Right renal cortex interstitium (tissue), 3 donors: ENCODE results near the gene DBN1. TPM values are rescaled to one million over a fixed set of nuclear protein-coding genes. Genes with fewer than 3 reads are reported as not detected.

Experiments used
- DNase-seq, 3 donors: peaks; one replicate each; pipeline ENCODE4 v3.0.0-alpha.2; 2013; ENCODE audit warnings: low read depth in 3 of 3, low spot score in 2 of 3
- polyA plus RNA-seq, 3 donors: library from polyadenylated mRNA; unstranded; fragments of 120-200 nt; gene quantifications; one replicate each; pipeline ENCODE4 v1.2.1, GENCODE V29; 2013; ENCODE audit not compliant: insufficient read length in 3 of 3

DBN1 gene
- polyA plus RNA-seq, 3 donors: 171 to 177 (median 175) TPM

GRCh38 chr5:177475563-177476427 is 2.4 kb upstream of the DBN1 start:
- DNase-seq: no peak

GRCh38 chr5:177474846-177475562 is 1.6 kb upstream of the DBN1 start:
- no peak for DNase-seq

DNA sequence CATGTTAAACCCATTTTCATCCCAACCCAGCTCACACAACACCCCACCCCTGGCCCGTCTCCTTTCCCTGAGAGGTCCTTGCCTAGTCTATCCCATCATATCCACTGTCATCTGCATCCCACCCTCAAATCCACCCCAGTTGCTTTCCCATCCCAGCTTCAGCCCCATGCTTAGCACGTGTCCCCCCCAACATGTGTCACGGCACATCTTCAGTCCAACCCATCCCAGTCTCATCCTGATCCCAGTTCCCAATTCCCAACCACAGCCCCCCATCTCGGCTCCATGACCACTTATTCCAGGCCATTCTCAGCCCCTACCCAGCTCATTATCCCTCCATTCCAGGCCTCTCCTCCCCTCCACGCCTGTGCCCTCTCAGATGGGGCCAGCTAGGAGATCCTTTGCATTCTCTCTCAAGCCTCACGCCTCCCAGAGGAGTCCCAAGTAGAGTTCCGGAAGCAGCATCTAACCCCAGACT is 605 bp upstream of the DBN1 start:
- no peak for DNase-seq

DNA sequence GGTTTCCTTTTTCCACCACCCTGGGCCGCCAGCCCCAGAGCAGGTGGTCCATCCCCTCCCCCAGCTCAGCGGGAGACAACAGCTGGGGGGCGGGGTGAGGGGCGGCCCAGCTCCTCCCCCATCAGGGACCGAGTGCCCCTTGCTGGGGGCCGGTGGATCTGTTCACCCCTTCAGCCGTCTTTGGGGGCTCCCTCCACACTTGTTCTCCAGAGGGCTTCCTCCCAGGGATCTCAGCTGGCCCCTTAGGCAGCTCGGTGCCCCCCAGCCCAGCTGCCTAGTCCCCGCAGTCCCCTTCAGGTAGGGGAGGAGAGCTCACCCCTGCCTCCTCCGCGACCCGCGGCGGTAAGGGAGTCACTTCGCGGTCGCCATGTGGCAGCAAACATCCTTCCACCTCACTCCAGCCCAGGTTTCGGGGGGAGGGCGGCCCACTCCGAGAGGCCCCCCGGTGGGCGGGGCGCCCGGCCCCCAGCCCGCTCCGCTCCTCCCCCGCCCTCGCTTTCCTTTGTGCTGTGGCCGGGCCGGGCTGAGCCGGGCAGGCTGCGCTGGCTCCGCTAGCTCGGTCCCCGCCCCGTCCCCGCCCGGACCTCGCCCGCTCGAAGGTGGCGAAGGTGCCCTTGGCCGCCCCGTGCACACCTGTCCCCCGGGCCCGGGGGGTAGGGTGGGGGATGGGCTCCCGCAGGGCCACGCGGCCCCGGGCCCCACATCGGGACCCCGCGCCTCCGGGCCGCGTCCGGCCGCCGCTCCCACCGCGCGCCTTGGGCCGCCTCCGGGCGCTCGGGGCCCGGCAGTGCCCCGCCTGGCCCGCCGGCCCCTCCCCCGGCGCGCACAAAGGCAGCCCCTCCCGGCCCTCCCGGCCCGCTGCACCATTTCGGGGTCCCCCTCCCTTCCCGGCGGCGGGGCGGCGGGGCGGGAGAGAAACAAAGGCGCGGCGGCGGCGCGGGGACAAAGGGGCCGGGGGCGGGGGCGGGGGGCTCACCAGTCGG is 683 bp downstream of the DBN1 start:
- no peak for DNase-seq

DNA sequence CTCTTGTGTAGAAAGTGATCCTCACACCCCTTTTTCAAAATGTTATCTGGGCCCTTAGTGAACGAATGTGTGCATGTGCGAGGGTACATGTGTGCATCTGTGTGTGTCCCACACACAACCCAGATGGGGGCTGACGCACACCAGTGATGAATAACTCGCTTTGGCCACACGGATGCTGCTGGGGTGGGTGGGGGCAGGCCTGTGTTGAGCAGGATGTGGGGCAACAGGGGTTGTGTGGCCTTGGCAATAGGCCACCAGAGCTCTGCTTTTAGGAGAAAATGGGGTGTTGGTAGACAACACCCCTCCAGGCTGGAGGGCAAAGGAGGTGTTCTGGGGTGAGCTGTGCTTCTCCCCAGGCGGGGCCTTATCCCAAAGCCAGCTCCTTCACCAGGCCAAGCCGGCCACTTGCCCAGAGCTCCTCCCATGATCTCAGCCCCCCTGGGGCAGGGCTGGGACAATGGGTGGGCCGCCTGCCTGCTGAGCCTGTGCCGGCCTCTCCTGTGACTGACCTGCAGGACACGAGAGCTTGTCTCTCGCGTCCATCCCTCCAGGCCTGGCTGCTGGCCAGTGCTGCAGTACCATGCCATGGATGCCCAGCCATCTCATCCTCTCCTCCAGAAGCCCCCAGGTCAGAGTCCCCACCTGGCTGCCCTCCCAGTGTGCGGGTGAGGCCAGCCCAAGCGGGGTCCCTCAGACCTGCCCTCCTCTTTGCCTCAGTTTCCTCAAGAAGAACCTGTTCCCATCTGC is 1.7 kb downstream of the DBN1 start:
- DNase-seq: no peak

- DNase-seq: no peak
Measured at GRCh38 chr5:177470759-177471536, 2.5 kb downstream of the DBN1 start.

DNA sequence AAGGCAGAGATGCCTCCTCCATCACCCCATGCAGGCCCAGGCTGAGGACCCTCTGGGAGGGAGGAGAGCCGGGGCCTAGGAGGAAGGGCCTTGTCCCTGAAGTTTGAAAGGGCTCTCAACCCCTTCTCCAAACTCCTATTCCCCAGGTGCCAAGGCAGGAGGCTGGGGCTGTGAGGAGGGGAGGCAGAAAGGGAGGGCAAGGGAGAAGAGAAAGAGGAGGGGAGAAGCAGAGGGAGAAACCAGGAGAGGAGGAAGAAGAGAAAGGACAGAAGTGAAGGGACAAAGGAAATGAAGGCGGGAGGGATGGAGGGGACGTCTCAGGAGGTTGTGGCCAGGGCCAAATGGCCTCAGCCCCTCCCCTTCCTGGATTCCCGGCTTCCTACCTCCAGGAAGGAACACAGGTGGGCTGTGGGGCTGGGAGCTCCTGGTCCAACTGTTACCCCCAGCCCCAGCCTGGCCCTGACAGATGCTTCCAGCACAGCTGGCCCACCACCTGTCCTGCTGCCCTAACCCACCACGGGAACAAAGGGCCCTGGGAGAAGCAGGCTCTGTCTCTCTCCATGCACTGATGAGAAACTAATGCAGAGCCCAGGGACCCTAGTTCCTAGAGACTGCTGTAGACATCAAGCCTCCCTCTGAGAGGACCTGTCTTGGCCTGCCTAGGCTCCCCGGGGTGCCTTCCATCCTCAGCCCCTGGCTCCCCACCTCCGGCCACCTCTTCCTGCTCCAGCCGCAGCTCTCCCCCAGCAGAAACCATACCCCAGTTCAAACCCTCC is 3.5 kb downstream of the DBN1 start:
- DNase-seq: no peak

DNA sequence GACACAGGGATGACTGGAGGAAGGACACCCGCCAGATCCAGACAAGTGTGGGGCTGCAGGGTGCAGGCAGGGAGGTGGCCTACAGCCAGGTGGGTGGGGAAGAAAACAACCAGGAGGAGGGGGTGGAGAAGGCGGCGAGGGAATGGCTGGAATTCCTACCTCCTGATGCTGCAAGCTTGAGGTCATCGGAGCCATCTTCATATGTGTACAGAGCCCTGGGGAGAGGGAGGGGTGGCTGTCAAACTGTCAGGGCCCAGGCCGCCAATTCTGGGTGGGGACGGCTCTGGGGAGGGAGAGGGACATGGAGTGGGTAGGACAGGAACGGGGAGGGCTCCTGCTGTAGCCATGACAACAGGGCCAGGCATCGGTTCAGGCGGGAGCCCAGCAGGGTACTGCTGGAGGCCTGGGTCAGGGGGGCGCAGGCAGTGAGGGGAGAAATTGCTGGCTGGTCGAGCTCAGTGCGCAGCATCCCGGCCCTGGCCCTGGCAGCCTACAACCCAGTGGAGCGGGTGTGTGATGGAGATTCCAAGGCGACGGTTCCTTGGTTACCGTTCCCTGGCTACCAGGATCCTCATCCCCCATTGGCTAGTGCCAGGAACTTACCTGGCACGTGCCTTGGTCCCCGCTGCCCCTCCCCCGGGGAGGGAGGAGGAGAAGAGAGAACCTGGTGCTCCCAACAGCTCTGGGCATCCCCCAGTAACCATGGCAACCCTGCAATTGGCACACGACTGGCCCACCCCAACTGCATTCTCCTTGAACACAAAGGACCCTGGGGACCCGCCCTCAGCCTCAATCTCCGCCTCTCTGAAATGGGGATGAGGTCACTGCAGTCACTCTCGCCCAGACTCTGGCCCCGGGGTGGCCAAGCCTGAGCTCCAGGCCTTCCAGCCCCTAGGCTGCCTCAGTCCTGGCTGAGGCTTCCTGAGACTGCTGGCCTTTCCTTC is 4.5 kb downstream of the DBN1 start:
- DNase-seq: no peak

DNA sequence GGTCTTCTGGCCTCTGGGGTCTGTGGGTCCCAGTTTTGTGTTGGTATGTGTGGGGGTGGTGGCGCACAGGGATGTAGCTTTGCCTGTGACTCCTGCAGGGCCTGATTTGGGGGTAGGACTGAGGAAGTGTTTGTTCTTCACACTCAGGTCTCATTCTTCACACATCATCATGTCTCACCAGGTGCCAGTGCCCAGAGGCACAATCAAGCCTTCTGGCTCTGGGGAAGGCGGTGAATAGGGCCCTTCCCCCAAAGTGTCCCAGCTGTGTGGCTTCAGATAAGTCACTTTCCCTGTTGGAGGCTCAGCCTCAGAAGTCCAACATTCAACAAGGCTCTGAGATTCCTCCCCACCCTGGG is 5.1 kb downstream of the DBN1 start:
- DNase-seq: no peak

GRCh38 chr5:177467436-177467835 is 6.0 kb downstream of the DBN1 start:
- no peak for DNase-seq

- DNase-seq: no peak
Measured at GRCh38 chr5:177466861-177467260, 6.6 kb downstream of the DBN1 start.

GRCh38 chr5:177465044-177465443 is 8.4 kb downstream of the DBN1 start:
- no peak for DNase-seq

- no peak for DNase-seq
Measured at GRCh38 chr5:177462021-177462670, 11.3 kb downstream of the DBN1 start.

- no peak for DNase-seq
Measured at GRCh38 chr5:177459819-177460628, 13.4 kb downstream of the DBN1 start.

DNA sequence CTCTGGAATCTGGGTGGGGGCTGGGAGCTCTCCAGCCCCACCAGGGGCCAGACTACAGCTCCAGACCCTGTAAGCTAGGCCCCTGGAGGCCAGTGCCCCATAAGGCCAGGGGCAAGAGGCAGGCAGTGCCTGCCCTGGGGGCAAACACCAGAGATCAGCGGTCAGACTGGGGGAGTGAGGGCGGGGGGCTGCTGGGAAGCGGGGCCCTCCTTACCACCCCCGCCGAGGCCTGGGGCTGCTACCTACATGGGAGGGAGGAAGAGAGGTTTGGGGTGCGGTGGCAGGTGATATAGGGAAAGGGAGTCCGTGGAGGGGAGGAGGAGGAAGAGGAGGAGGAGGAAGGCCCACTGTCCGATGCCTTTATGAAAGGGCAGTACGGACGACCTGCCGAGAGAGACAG is 14.1 kb downstream of the DBN1 start:
- no peak for DNase-seq

DNA sequence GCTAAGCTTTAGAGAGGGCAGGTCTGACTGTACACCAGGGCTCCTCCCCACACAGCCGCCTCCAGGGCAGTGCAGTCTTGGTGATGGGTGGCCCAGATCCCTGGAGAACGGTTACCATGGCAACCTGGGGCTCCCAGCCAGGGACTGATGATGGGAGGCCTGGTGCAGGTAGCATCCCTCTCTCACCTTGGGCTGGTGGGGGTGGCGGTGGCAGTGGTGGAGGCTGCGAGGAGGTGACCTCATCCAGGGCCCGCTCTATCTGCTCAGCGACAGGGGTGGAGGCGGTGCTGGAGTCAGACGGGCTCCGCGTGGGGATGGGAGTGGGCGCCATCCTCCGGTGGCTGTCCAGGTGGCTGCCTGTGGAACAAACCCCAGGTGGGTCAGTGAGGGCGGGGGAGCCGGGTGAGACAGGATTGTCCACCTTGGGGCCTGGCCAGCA is 14.5 kb downstream of the DBN1 start:
- DNase-seq: no peak
